ENCODE data around the gene CD3E. TPM values are rescaled to one million over a fixed set of nuclear protein-coding genes. Genes with fewer than 3 reads are reported as not detected.

CD3E gene
- total RNA-seq, result 1 to 10 TPM in 1 of 4 donors, under 1 TPM in 1, not detected in 2; 0.48 to 2.4 TPM

DNA sequence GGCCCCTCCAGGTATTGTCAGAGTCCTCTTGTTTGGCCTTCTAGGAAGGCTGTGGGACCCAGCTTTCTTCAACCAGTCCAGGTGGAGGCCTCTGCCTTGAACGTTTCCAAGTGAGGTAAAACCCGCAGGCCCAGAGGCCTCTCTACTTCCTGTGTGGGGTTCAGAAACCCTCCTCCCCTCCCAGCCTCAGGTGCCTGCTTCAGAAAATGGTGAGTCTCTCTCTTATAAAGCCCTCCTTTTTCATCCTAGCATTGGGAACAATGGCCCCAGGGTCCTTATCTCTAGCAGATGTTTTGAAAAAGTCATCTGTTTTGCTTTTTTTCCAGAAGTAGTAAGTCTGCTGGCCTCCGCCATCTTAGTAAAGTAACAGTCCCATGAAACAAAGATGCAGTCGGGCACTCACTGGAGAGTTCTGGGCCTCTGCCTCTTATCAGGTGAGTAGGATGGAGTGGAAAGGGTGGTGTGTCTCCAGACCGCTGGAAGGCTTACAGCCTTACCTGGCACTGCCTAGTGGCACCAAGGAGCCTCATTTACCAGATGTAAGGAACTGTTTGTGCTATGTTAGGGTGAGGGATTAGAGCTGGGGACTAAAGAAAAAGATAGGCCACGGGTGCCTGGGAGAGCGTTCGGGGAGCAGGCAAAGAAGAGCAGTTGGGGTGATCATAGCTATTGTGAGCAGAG is at the start of gene CD3E:
CD3E (plus strand) TSS at position 163 of the 681 bp plus-strand sequence; CDS start at position 386, 223 bp downstream.
- TF ChIP-seq POLR2A (IDR thresholded peaks at IDR 0.05), result no peak
- no peak for TF ChIP-seq CTCF (IDR thresholded peaks at IDR 0.05)
- intact Hi-C loops (cut with DNase I; ENCODE audit: low total_unique reads), result no loop called here
- Histone ChIP-seq H3K27me3 (no peaks in the 10 kb centered on the region), H3K9me3 (no peaks in the 10 kb centered on the region), H3K27ac (no peak within 1 kb of the TSS), H3K4me1 (no peaks in the 10 kb centered on the region), H3K36me3 (no peaks in the 10 kb centered on the region), H3K4me3 (no peak within 1 kb of the TSS)
- no peak for DNase-seq

GRCh38 chr11:118258410-118258809 is 46.1 kb upstream of the CD3E start:
- no peak for TF ChIP-seq POLR2A (IDR thresholded peaks at IDR 0.05)
- no peak for TF ChIP-seq CTCF (IDR thresholded peaks at IDR 0.05)
- Histone ChIP-seq H3K4me1 (no peaks in the 10 kb centered on the region), H3K4me3 (no peak overlapping the region), H3K9me3 (no peaks in the 10 kb centered on the region), H3K36me3 (no peaks in the 10 kb centered on the region), H3K27ac (no peak overlapping the region), H3K27me3 (peaks cover 0 to 18% of the 10 kb centered on the region in 2 donors)
- DNase-seq, result no peak
- intact Hi-C loops (cut with DNase I; ENCODE audit: low total_unique reads), result no loop called here

DNA sequence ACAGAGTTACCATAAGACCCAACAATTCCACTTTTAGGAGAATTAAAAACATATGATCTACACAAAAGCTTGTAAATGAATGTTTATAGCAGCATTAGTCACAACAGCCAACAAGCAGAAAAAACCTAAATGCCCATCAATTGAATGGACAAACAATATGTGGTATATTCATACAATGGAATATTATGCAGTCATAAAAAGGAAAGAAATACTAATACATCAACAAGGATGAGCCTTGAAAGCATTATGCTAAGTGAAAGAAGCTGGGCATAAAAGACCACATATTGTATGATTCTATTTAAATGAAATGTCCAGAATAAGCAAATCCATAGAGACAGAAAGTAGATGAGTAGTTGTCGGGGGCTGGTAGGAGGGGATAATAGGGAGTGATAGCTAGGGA is 45.4 kb upstream of the CD3E start:
- Histone ChIP-seq H3K27me3 (peaks cover 0 to 12% of the 10 kb centered on the region in 2 donors), H3K27ac (no peak overlapping the region), H3K36me3 (no peaks in the 10 kb centered on the region), H3K4me1 (no peaks in the 10 kb centered on the region), H3K9me3 (no peaks in the 10 kb centered on the region), H3K4me3 (no peak overlapping the region)
- TF ChIP-seq POLR2A (IDR thresholded peaks at IDR 0.05) (no peak), CTCF (IDR thresholded peaks at IDR 0.05) (no peak)
- intact Hi-C loops (cut with DNase I; ENCODE audit: low total_unique reads), result no loop called here
- DNase-seq, result no peak

DNA sequence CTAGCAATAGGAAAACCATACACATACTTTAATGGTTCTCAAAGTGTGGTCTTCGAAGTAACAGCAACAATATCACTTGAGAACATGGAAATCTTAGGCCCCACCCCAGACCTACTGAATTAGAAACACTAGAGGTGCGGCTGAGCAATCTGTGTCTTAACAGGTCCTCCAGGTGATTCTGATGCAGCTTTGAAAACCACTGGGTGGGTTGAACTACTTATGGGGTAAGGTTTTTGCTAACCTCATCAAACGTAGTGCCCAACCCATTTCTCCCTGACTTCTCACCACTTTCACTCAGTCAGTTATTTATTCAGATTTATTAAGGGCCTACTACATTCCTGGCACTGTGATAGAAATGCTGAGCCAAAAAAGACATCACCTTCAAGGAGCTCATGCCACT is 44.2 kb upstream of the CD3E start:
- DNase-seq, result no peak
- no peaks in the 10 kb centered on the region for H3K9me3 ChIP-seq
- TF ChIP-seq POLR2A (IDR thresholded peaks at IDR 0.05) (no peak), CTCF (IDR thresholded peaks at IDR 0.05) (no peak)
- no peaks in the 10 kb centered on the region for H3K36me3 ChIP-seq
- no peak overlapping the region for H3K4me3 ChIP-seq
- no peaks in the 10 kb centered on the region for H3K4me1 ChIP-seq
- H3K27me3 ChIP-seq, result peaks cover 0 to 11% of the 10 kb centered on the region in 2 donors
- H3K27ac ChIP-seq, result no peak overlapping the region
- intact Hi-C loops (cut with DNase I; ENCODE audit: low total_unique reads), result no loop called here

GRCh38 chr11:118263112-118263511 is 41.4 kb upstream of the CD3E start:
- peak overlapping the region in 1 of 2 donors; percentile 18 for H3K4me3 ChIP-seq
- H3K27ac ChIP-seq, result peak overlapping the region; percentile 48 to 51
- DNase-seq, result no peak
- intact Hi-C loops (cut with DNase I; ENCODE audit: low total_unique reads), result no loop called here
- no peak for TF ChIP-seq CTCF (IDR thresholded peaks at IDR 0.05)
- TF ChIP-seq POLR2A (IDR thresholded peaks at IDR 0.05), result no peak
- H3K4me1 ChIP-seq, result no peaks in the 10 kb centered on the region
- peaks cover 0 to 11% of the 10 kb centered on the region in 2 donors for H3K27me3 ChIP-seq
- no peaks in the 10 kb centered on the region for H3K9me3 ChIP-seq
- H3K36me3 ChIP-seq, result no peaks in the 10 kb centered on the region

Data from uterus (tissue), 4 donors.